ENCODE results near the gene ZNF283. TPM values are rescaled to one million over a fixed set of nuclear protein-coding genes. Genes with fewer than 3 reads are reported as not detected.

Gene ZNF283
- total and polyA plus RNA-seq, 2 experiments from 2014 or later = 9.8 to 26.8 TPM

GRCh38 chr19:43872547-43873336 lies 45.6 kb downstream of the ZNF283 start:
- H3K27me3 ChIP-seq = no peaks in the 10 kb centered on the region
- no peak for TF ChIP-seq CTCF (IDR thresholded peaks at IDR 0.05; ENCODE audit: low read depth, low read length)
- H3K4me1 ChIP-seq (ENCODE audit: low read depth) = no peaks in the 10 kb centered on the region
- DNase-seq (ENCODE audit: low read depth in 1 of 2, low spot score in 1 of 2) = peak in 1 of 2 donors; percentile 4
- peaks cover 14% of the 10 kb centered on the region for H3K9me3 ChIP-seq (ENCODE audit: low read depth)
- no peak overlapping the region for H3K27ac ChIP-seq
- no peaks in the 10 kb centered on the region for H3K36me3 ChIP-seq
- H3K4me3 ChIP-seq = no peak overlapping the region

- H3K27me3 ChIP-seq = no peaks in the 10 kb centered on the region
- no peak overlapping the region for H3K4me3 ChIP-seq
- peaks cover 4% of the 10 kb centered on the region for H3K9me3 ChIP-seq (ENCODE audit: low read depth)
- no peaks in the 10 kb centered on the region for H3K36me3 ChIP-seq
- no peak for DNase-seq (ENCODE audit: low read depth in 1 of 2, low spot score in 1 of 2)
- H3K4me1 ChIP-seq (ENCODE audit: low read depth) = no peaks in the 10 kb centered on the region
- no peak overlapping the region for H3K27ac ChIP-seq
- no peak for TF ChIP-seq CTCF (IDR thresholded peaks at IDR 0.05; ENCODE audit: low read depth, low read length)
Observed at GRCh38 chr19:43880483-43880882, 53.4 kb downstream of the ZNF283 start.

- no peak within 1 kb of the TSS for H3K27ac ChIP-seq
- H3K36me3 ChIP-seq = no peaks in the 10 kb centered on the region
- DNase-seq (ENCODE audit: low read depth in 1 of 2, low spot score in 1 of 2) = no peak
- H3K4me1 ChIP-seq (ENCODE audit: low read depth) = no peaks in the 10 kb centered on the region
- no peak for TF ChIP-seq CTCF (IDR thresholded peaks at IDR 0.05; ENCODE audit: low read depth, low read length)
- no peak within 1 kb of the TSS for H3K4me3 ChIP-seq
- H3K27me3 ChIP-seq = no peaks in the 10 kb centered on the region
- H3K9me3 ChIP-seq (ENCODE audit: low read depth) = no peaks in the 10 kb centered on the region
Observed at GRCh38 chr19:43883864-43884263, 56.7 kb downstream of the ZNF283 start, which contains the start of gene ZNF404. TSS of gene ZNF404 (minus strand) at chr19:43883964.

GRCh38 chr19:43895727-43896308 lies 68.7 kb downstream of the ZNF283 start:
- Histone ChIP-seq H3K27ac (no peak overlapping the region), H3K4me3 (no peak overlapping the region), H3K27me3 (no peaks in the 10 kb centered on the region), H3K4me1 (ENCODE audit: low read depth) (peaks cover 5% of the 10 kb centered on the region), H3K36me3 (no peaks in the 10 kb centered on the region), H3K9me3 (ENCODE audit: low read depth) (no peaks in the 10 kb centered on the region)
- TF ChIP-seq CTCF (IDR thresholded peaks at IDR 0.05; ENCODE audit: low read depth, low read length) = no peak
- peak in 1 of 2 donors; percentile 11 for DNase-seq (ENCODE audit: low read depth in 1 of 2, low spot score in 1 of 2)

Other genes starting within 250 kb of the ZNF283 start
- gene IRGQ, start 231.2 kb upstream of the ZNF283 start, total RNA-seq = 39.0 and 49.6 TPM in 2 replicates
- gene IRGQ, start 231.2 kb upstream of the ZNF283 start, polyA plus RNA-seq = 21.1 and 22.4 TPM in 2 replicates
- 12.5 and 12.6 TPM in 2 replicates for gene ZNF576, start 230.7 kb upstream of the ZNF283 start, total RNA-seq
- gene ZNF576, start 230.7 kb upstream of the ZNF283 start, polyA plus RNA-seq = 13.1 and 14.6 TPM in 2 replicates
- 0.18 and 0.30 TPM in 2 replicates for gene SRRM5, start 215.2 kb upstream of the ZNF283 start, total RNA-seq
- gene SRRM5, start 215.2 kb upstream of the ZNF283 start, polyA plus RNA-seq = 0.50 TPM in 1 of 2 replicates, not detected in the other
- gene ZNF428, start 207.7 kb upstream of the ZNF283 start, total RNA-seq = 87.2 and 135 TPM in 2 replicates
- 134 and 207 TPM in 2 replicates for gene ZNF428, start 207.7 kb upstream of the ZNF283 start, polyA plus RNA-seq
- gene CADM4, start 187.5 kb upstream of the ZNF283 start, total RNA-seq = 40.5 and 59.6 TPM in 2 replicates
- 12.3 and 13.3 TPM in 2 replicates for gene CADM4, start 187.5 kb upstream of the ZNF283 start, polyA plus RNA-seq
- gene PLAUR, start 157.2 kb upstream of the ZNF283 start, total RNA-seq = 2.0 and 7.5 TPM in 2 replicates
- 3.8 TPM in 2 replicates for gene PLAUR, start 157.2 kb upstream of the ZNF283 start, polyA plus RNA-seq
- gene IRGC, start 111.2 kb upstream of the ZNF283 start, total RNA-seq = not detected in 2 replicates
- gene IRGC, start 111.2 kb upstream of the ZNF283 start, polyA plus RNA-seq = not detected in 2 replicates
- 41.2 and 54.1 TPM in 2 replicates for gene SMG9, start 72.4 kb upstream of the ZNF283 start, total RNA-seq
- gene SMG9, start 72.4 kb upstream of the ZNF283 start, polyA plus RNA-seq = 59.5 and 72.3 TPM in 2 replicates
- gene KCNN4, start 46.3 kb upstream of the ZNF283 start, total RNA-seq = 0.60 and 1.5 TPM in 2 replicates
- gene KCNN4, start 46.3 kb upstream of the ZNF283 start, polyA plus RNA-seq = not detected in 2 replicates
- gene LYPD5, start 24.9 kb upstream of the ZNF283 start, total RNA-seq = 0.11 TPM in 1 of 2 replicates, not detected in the other
- 0.56 TPM in 1 of 2 replicates, not detected in the other for gene LYPD5, start 24.9 kb upstream of the ZNF283 start, polyA plus RNA-seq
- gene ZNF404, start 56.6 kb downstream of the ZNF283 start, total RNA-seq = 2.5 and 4.4 TPM in 2 replicates
- gene ZNF404, start 56.6 kb downstream of the ZNF283 start, polyA plus RNA-seq = 9.8 and 11.4 TPM in 2 replicates
- gene ZNF45, start 108.0 kb downstream of the ZNF283 start, total RNA-seq = 13.4 and 14.3 TPM in 2 replicates
- 7.9 and 10.1 TPM in 2 replicates for gene ZNF45, start 108.0 kb downstream of the ZNF283 start, polyA plus RNA-seq
- gene ZNF221, start 123.9 kb downstream of the ZNF283 start, total RNA-seq = 3.8 and 9.3 TPM in 2 replicates
- gene ZNF221, start 123.9 kb downstream of the ZNF283 start, polyA plus RNA-seq = 0.54 and 3.7 TPM in 2 replicates
- 9.3 and 13.9 TPM in 2 replicates for gene ZNF155, start 156.9 kb downstream of the ZNF283 start, total RNA-seq
- gene ZNF155, start 156.9 kb downstream of the ZNF283 start, polyA plus RNA-seq = 9.0 and 16.7 TPM in 2 replicates
- 4.3 and 6.0 TPM in 2 replicates for gene ZNF230, start 175.6 kb downstream of the ZNF283 start, total RNA-seq
- gene ZNF230, start 175.6 kb downstream of the ZNF283 start, polyA plus RNA-seq = 3.1 and 4.7 TPM in 2 replicates
- gene ZNF222, start 198.1 kb downstream of the ZNF283 start, total RNA-seq = 5.1 and 11.6 TPM in 2 replicates
- 3.2 and 5.1 TPM in 2 replicates for gene ZNF222, start 198.1 kb downstream of the ZNF283 start, polyA plus RNA-seq
- gene ZNF223, start 224.7 kb downstream of the ZNF283 start, total RNA-seq = 7.5 and 7.6 TPM in 2 replicates
- gene ZNF223, start 224.7 kb downstream of the ZNF283 start, polyA plus RNA-seq = 5.1 and 8.1 TPM in 2 replicates
- gene ZNF284, start 244.8 kb downstream of the ZNF283 start, total RNA-seq = 1.8 and 3.5 TPM in 2 replicates
- gene ZNF284, start 244.8 kb downstream of the ZNF283 start, polyA plus RNA-seq = 1.2 and 1.7 TPM in 2 replicates

Data from cardiac muscle cell (in vitro differentiated cells and primary cell).